Adipocyte (in vitro differentiated cells): ENCODE results near the gene C4orf50.

Experiments
- DNase-seq: peaks from one replicate; pipeline ENCODE4 v3.0.0-alpha.2; 2015; ENCODE audit warnings: low read depth
- H3K27me3 ChIP-seq: replicated peaks from 2 replicates; pipeline ENCODE4 v1.7.0; 2013; ENCODE audit warnings: mild to moderate bottlenecking, low read length, moderate library complexity; ENCODE audit not compliant: control insufficient read depth, insufficient read depth
- H3K36me3 ChIP-seq: 2 replicates; pipeline ENCODE4 v1.7.0; 2013; ENCODE audit warnings: low read length, mild to moderate bottlenecking, moderate library complexity; ENCODE audit not compliant: control insufficient read depth, insufficient read depth, severe bottlenecking
- H3K4me1 ChIP-seq: 2 replicates; pipeline ENCODE4 v1.7.0; 2013; ENCODE audit warnings: mild to moderate bottlenecking, low read length, moderate library complexity; ENCODE audit not compliant: control insufficient read depth, insufficient read depth
- H3K4me3 ChIP-seq: 2 replicates; pipeline ENCODE4 v1.7.0; 2013; ENCODE audit warnings: mild to moderate bottlenecking, low read length, moderate library complexity
- H3K9ac ChIP-seq: 2 replicates; pipeline ENCODE4 v1.7.0; 2013; ENCODE audit warnings: mild to moderate bottlenecking, low read length, moderate library complexity
- H3K9me3 ChIP-seq: 2 replicates; pipeline ENCODE4 v1.7.0; 2013; ENCODE audit warnings: mild to moderate bottlenecking, low read length, moderate library complexity; ENCODE audit not compliant: control insufficient read depth

C4orf50 gene

DNA sequence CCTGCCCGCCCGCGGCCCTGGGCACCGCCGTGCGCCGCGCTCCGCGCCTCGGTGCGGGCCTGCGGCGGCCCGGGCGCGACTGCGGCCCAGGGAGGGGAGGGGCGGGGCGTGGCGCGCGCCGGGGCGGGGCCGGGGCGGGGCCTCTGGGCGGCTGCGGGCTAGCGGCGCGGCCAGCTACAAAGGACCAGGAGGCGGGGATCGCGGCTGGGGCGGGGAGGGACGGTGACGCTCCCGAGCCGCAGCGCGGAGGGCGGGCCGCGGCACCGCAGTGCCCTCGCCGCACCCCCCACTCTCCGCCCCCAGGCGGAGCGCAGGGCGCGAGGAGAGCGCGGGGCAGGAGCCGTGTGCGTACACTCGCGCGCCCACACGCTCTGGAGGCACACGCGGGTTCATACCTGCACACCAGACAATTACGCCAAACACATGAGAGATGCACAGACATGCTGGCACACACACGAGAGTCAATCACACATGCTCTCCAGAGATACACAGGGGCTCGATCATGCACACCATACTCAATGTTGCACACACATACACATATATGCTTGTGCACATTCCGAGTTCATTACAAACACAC, 125.1 kb downstream of the C4orf50 start, which contains the start of gene CRMP1:
CRMP1 (minus strand) TSS at position 83 of the 577 bp plus-strand sequence. CDS start 117 bp downstream, outside the sequence.
- Histone ChIP-seq H3K9me3 (peaks cover 12% of the 10 kb centered on the region), H3K4me1 (no peaks in the 10 kb centered on the region), H3K36me3 (no peaks in the 10 kb centered on the region), H3K9ac (no peak within 1 kb of the TSS), H3K27me3 (peaks cover 72% of the 10 kb centered on the region), H3K4me3 (no peak within 1 kb of the TSS)
- peak; percentile 8 for DNase-seq

GRCh38 chr4:5892323-5893003, 125.8 kb downstream of the C4orf50 start:
- H3K4me1 ChIP-seq = no peaks in the 10 kb centered on the region
- no peaks in the 10 kb centered on the region for H3K36me3 ChIP-seq
- peaks cover 12% of the 10 kb centered on the region for H3K9me3 ChIP-seq
- no peak for DNase-seq
- H3K9ac ChIP-seq = no peak overlapping the region
- H3K27me3 ChIP-seq = peaks cover 73% of the 10 kb centered on the region
- no peak overlapping the region for H3K4me3 ChIP-seq

GRCh38 chr4:5891563-5892322, 126.5 kb downstream of the C4orf50 start:
- Histone ChIP-seq H3K4me1 (no peaks in the 10 kb centered on the region), H3K9me3 (peaks cover 5% of the 10 kb centered on the region), H3K36me3 (no peaks in the 10 kb centered on the region), H3K27me3 (peaks cover 75% of the 10 kb centered on the region), H3K4me3 (no peak overlapping the region), H3K9ac (no peak overlapping the region)
- DNase-seq = no peak

DNA sequence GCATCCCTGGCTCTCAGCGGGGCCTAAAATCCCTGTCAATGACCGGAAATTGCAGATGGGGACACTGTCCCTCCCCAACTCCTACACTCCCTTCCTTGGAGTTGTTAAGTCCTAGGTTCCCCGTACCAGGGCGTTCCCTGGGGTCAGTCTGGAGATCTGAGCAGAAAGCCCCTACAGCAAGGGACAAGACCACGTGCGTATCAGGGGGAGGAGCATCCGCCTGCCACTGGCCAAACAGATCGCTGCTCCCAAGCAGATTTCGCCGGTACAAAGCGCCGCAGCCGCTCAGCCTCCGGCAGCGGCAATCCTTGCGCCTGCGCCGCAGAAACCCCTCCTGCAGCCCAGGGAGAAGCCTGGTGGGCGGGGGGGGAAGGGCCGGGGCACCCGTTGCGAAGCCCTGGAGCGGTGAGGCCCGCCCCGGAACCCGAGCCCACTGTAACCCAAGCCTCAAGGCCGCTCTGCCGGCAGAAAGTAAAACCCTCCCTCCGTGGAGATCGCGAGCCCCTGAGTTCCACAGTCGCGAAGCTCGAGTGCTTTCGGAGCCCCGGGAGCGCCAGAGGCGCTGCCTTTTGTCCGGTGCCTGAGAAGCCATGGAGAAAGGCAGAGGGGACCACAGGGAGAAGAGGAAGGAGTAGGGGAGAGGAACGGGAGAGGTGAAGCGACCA, 128.0 kb downstream of the C4orf50 start:
- no peak for DNase-seq
- Histone ChIP-seq H3K36me3 (no peaks in the 10 kb centered on the region), H3K27me3 (peaks cover 78% of the 10 kb centered on the region), H3K4me3 (no peak overlapping the region), H3K9ac (no peak overlapping the region), H3K4me1 (no peaks in the 10 kb centered on the region), H3K9me3 (no peaks in the 10 kb centered on the region)

- no peaks in the 10 kb centered on the region for H3K4me1 ChIP-seq
- H3K9me3 ChIP-seq = no peaks in the 10 kb centered on the region
- DNase-seq = no peak
- peaks cover 70% of the 10 kb centered on the region for H3K27me3 ChIP-seq
- no peaks in the 10 kb centered on the region for H3K36me3 ChIP-seq
- no peak overlapping the region for H3K9ac ChIP-seq
- no peak overlapping the region for H3K4me3 ChIP-seq
Observed at GRCh38 chr4:5889002-5889696, 129.1 kb downstream of the C4orf50 start.

DNA sequence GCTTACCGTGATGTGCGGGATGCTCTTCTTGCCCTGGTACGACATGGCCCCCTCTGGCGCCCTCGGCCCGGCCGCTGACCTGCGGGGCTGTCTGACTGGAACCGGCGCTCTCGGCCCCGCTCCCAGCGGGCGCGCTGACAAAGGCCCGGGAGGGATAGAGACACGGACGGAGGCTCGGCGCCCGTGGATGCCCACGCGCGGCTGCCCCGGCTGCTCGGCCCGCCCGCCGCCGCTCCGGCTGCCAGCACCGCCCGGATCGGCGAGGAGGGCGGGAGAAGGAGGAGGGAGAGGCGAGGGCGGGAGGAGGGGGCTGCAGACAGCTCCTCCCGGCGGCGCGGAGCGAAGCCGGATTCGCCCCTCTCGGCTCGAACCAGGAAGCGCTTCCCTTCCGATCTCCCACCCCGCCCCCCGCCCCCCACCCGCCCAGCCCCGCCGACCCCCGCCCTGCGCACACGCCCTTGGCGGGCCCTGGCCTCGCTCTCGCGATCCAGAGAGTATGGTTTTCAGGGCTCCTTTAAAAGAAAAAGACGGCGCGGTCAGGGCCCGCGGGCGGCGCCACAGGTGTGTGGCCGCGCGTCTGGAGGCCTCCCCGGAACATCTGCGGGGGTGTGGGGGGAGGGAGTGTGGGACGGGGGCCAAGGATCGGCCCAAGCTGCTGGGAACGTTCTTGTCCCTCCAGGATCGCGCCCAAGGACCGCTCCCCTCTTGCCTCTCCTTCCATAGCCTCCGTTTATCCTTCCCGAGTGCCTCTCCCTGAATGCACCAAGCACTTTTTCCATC, 129.8 kb downstream of the C4orf50 start:
- Histone ChIP-seq H3K4me3 (no peak overlapping the region), H3K4me1 (no peaks in the 10 kb centered on the region), H3K27me3 (peaks cover 62% of the 10 kb centered on the region), H3K9me3 (no peaks in the 10 kb centered on the region), H3K9ac (no peak overlapping the region), H3K36me3 (no peaks in the 10 kb centered on the region)
- peak; percentile 4 for DNase-seq

- Histone ChIP-seq H3K27me3 (peaks cover 63% of the 10 kb centered on the region), H3K4me1 (no peaks in the 10 kb centered on the region), H3K36me3 (no peaks in the 10 kb centered on the region), H3K4me3 (no peak overlapping the region), H3K9me3 (no peaks in the 10 kb centered on the region), H3K9ac (no peak overlapping the region)
- DNase-seq = no peak
Observed at GRCh38 chr4:5887361-5888221, 130.6 kb downstream of the C4orf50 start.

- no peak for DNase-seq
- H3K4me3 ChIP-seq = no peak overlapping the region
Observed at GRCh38 chr4:5887011-5887360, 131.2 kb downstream of the C4orf50 start.

DNA sequence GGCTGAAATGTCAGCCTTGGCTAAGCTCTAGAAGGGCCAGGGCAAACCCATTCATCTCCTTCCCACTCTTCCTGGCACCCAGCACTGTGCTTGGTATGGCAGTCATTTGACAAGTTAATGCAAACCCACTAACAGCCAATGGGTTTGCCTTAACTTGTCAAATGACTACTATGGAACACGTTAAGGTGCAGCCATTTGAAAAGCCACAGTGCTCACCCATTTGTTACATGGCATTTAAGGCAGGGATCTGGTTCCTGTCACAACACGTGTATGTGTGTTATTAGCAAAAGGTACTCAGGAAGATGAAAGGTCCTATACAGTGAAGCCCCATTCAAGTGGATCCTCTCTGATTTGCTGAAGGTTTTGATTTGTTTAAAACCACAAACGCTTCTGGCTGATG, 132.5 kb downstream of the C4orf50 start:
- Histone ChIP-seq H3K36me3 (no peaks in the 10 kb centered on the region), H3K9me3 (peaks cover 8% of the 10 kb centered on the region), H3K9ac (no peak overlapping the region), H3K4me3 (no peak overlapping the region), H3K4me1 (no peaks in the 10 kb centered on the region), H3K27me3 (peaks cover 62% of the 10 kb centered on the region)
- DNase-seq = no peak

More at GRCh38 chr4:5887011-5887360, 131.2 kb downstream of the C4orf50 start:
- no peaks in the 10 kb centered on the region for H3K36me3 ChIP-seq
- no peaks in the 10 kb centered on the region for H3K4me1 ChIP-seq
- peaks cover 64% of the 10 kb centered on the region for H3K27me3 ChIP-seq
- peaks cover 2% of the 10 kb centered on the region for H3K9me3 ChIP-seq
- no peak overlapping the region for H3K9ac ChIP-seq

DNA sequence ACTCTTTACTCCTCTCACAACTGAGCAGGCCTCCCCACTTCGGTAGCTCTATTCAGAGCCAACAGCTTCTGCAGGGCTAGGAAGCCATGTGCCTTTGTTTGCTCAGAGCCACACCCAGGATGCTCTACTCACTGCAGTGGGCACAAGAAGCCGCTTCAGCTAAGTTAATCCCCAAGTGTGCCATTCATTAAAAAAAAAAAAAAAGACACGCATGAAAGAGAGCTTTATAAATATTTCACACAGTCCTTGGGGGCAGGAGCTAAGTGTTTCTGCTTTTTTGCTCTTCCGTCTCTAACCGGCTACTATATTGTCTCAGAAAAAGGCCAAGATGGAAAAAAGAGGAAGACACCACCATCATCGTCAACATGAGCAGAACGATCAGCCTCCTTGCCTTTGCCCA, 133.4 kb downstream of the C4orf50 start:
- Histone ChIP-seq H3K9me3 (peaks cover 8% of the 10 kb centered on the region), H3K4me1 (no peaks in the 10 kb centered on the region), H3K9ac (no peak overlapping the region), H3K4me3 (no peak overlapping the region), H3K36me3 (no peaks in the 10 kb centered on the region), H3K27me3 (peaks cover 56% of the 10 kb centered on the region)
- DNase-seq = no peak
